Neural crest cell (in vitro differentiated cells): ENCODE results near the gene MIDN. TPM values are rescaled to one million over a fixed set of nuclear protein-coding genes. Genes with fewer than 3 reads are reported as not detected.

Source experiments
- DNase-seq: peaks from one replicate; pipeline ENCODE4 v3.0.0; 2021; ENCODE audit warnings: low read depth, mixed read lengths, low spot score
- H3K27ac Mint-ChIP-seq: one replicate; pipeline ENCODE4 v1.8.0; 2021; ENCODE audit warnings: mild to moderate bottlenecking, mixed read lengths; ENCODE audit not compliant: unreplicated experiment
- H3K27me3 Mint-ChIP-seq: 2 replicates; pipeline ENCODE4 v1.8.0; 2021; ENCODE audit warnings: low read depth, mild to moderate bottlenecking, mixed read lengths
- H3K36me3 Mint-ChIP-seq: 2 replicates; pipeline ENCODE4 v1.8.0; 2021; ENCODE audit warnings: low read depth, mild to moderate bottlenecking, mixed read lengths
- H3K4me1 Mint-ChIP-seq: 2 replicates; pipeline ENCODE4 v1.8.0; 2021; ENCODE audit warnings: mixed read lengths
- H3K4me3 Mint-ChIP-seq: one replicate; pipeline ENCODE4 v1.8.0; 2021; ENCODE audit warnings: mild to moderate bottlenecking, mixed read lengths
- H3K9me3 Mint-ChIP-seq: 2 replicates; pipeline ENCODE4 v1.8.0; 2021; ENCODE audit warnings: mixed read lengths
- total RNA-seq: library from RNA; stranded (reverse); gene quantifications from 2 replicates; pipeline ENCODE4 v1.2.1, GENCODE V29; 2021
- TF ChIP-seq, protein P1 (sequence below): fragments of 200-600 bp; sonication (generic); conservative IDR thresholded peaks from 2 replicates; pipeline ENCODE4 v1.5.0; 2021; ENCODE audit warnings: antibody characterized with exemption, mild to moderate bottlenecking

The MIDN gene
- total RNA-seq, 1 donor from 2014 or later, result 187 TPM

DNA sequence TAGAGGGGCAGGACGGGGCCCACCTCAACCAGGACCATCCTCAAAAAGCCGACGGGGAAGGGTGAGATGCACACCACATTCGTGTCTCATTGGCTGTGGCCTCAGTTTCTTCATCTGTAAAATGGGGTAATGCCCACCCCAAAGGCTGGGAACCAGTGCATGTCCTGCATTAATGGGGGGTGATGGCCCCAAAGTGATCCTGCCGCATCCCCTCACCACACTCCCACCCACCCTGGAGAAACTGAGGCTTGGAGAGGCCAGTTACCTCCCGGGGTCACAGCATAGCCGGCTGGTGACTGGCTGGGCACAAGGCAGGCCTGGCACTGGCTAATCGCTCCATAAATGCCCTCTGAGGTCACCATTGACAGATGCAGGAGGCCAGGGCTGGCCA, 640 bp upstream of the MIDN start:
- H3K36me3 Mint-ChIP-seq, result peaks cover 7% of the 10 kb centered on the region
- H3K27ac Mint-ChIP-seq, result no peak overlapping the region
- no peak for DNase-seq
- H3K4me3 Mint-ChIP-seq, result no peak overlapping the region
- no peaks in the 10 kb centered on the region for H3K9me3 Mint-ChIP-seq
- TF ChIP-seq, protein P1, sequence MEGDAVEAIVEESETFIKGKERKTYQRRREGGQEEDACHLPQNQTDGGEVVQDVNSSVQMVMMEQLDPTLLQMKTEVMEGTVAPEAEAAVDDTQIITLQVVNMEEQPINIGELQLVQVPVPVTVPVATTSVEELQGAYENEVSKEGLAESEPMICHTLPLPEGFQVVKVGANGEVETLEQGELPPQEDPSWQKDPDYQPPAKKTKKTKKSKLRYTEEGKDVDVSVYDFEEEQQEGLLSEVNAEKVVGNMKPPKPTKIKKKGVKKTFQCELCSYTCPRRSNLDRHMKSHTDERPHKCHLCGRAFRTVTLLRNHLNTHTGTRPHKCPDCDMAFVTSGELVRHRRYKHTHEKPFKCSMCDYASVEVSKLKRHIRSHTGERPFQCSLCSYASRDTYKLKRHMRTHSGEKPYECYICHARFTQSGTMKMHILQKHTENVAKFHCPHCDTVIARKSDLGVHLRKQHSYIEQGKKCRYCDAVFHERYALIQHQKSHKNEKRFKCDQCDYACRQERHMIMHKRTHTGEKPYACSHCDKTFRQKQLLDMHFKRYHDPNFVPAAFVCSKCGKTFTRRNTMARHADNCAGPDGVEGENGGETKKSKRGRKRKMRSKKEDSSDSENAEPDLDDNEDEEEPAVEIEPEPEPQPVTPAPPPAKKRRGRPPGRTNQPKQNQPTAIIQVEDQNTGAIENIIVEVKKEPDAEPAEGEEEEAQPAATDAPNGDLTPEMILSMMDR, result no peak
- peaks cover 8% of the 10 kb centered on the region for H3K27me3 Mint-ChIP-seq
- H3K4me1 Mint-ChIP-seq, result peaks cover 4% of the 10 kb centered on the region

DNA sequence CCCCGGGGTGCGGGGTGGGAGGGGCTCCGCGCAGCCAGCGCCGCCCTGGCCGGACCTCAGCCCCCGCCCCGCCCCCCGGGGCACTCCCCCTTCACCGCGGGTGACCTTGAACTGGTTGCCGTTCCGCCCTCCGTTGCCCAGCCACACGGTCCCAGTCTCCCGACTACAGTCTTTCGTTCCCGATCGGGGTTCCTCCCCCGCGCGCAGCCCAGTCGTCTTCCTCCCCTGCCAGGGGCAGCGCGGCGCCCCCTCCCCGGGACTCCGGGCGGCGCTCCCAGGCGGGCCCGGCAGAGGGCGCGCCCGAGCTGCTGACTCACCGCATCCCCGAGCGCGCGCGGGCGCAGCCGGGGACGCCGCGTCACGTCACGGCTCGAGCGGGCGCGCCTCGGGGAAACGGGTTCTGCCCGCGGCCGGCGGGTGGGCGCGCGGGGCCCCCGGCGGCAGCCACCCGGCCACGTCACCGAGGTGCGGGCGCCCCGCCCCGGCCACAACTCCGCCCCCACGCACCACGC, 459 bp downstream of the MIDN start:
- peak overlapping the region; percentile 83 for H3K4me3 Mint-ChIP-seq
- H3K27me3 Mint-ChIP-seq, result peaks cover 8% of the 10 kb centered on the region
- H3K36me3 Mint-ChIP-seq, result peaks cover 7% of the 10 kb centered on the region
- H3K9me3 Mint-ChIP-seq, result no peaks in the 10 kb centered on the region
- TF ChIP-seq, protein P1, result peak; percentile 86
- peaks cover 4% of the 10 kb centered on the region for H3K4me1 Mint-ChIP-seq
- H3K27ac Mint-ChIP-seq, result peak overlapping the region; percentile 94
- DNase-seq, result peak; percentile 83

DNA sequence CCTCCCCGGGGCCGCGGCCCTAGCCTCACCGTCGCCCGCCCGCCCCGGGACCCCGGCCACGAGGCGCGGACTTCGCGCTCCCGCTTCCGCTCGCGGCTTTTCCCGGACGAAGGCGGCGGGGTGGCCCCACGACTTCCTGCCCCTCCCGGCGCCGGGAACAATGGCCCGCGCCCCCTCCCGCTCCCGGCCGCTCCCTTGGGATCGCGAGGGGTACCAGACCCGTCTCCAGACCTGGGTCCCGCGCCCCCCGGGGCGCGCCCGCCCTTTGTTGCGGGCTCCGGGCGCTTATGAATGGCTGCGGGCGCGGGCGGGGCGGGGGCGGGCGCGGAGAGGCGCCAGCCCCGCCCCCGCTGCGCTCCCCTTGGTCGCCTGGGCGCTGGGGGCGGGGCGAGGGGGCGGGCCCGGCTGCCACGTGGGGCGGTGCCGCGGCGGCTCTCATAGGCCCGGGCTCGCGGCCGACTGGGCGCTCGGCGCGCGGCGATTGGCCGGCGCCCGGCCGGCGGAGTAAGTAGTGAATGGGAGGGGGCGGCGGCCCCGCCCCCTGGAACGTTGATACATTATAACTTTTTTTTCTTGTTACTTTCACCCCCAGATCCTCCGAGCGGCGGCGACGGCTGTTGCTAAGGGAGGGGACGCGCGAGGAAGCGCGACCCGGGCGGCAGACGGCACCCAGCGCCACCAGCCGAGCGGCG, 1.1 kb downstream of the MIDN start:
- peak; percentile 80 for DNase-seq
- Mint-ChIP-seq H3K36me3 (peaks cover 7% of the 10 kb centered on the region), H3K4me3 (peak overlapping the region; percentile 95), H3K4me1 (peaks cover 3% of the 10 kb centered on the region), H3K9me3 (no peaks in the 10 kb centered on the region), H3K27ac (peak overlapping the region; percentile 81), H3K27me3 (peaks cover 8% of the 10 kb centered on the region)
- TF ChIP-seq, protein P1, result no peak

DNA sequence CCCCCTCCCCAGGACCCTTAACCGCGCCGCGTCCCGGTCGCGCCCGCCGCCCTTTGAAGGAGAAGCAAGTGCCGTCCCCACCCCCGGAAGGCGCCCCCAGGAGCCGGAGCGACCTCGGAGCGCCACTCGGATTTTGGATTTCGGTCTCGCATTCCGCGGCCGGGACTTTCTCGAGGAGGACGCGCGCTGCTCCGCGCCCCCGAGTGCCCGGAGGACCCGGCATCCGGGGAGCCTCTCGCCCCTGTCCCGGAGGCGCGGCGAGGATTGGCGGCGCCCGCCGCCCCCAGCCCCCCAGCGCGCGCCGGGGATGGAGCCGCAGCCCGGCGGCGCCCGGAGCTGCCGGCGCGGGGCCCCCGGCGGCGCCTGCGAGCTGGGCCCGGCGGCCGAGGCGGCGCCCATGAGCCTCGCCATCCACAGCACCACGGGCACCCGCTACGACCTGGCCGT, 1.6 kb downstream of the MIDN start:
- H3K4me1 Mint-ChIP-seq, result no peaks in the 10 kb centered on the region
- peaks cover 6% of the 10 kb centered on the region for H3K27me3 Mint-ChIP-seq
- TF ChIP-seq, protein P1, result no peak
- H3K27ac Mint-ChIP-seq, result no peak overlapping the region
- no peaks in the 10 kb centered on the region for H3K9me3 Mint-ChIP-seq
- H3K36me3 Mint-ChIP-seq, result peaks cover 12% of the 10 kb centered on the region
- peak overlapping the region; percentile 95 for H3K4me3 Mint-ChIP-seq
- no peak for DNase-seq

DNA sequence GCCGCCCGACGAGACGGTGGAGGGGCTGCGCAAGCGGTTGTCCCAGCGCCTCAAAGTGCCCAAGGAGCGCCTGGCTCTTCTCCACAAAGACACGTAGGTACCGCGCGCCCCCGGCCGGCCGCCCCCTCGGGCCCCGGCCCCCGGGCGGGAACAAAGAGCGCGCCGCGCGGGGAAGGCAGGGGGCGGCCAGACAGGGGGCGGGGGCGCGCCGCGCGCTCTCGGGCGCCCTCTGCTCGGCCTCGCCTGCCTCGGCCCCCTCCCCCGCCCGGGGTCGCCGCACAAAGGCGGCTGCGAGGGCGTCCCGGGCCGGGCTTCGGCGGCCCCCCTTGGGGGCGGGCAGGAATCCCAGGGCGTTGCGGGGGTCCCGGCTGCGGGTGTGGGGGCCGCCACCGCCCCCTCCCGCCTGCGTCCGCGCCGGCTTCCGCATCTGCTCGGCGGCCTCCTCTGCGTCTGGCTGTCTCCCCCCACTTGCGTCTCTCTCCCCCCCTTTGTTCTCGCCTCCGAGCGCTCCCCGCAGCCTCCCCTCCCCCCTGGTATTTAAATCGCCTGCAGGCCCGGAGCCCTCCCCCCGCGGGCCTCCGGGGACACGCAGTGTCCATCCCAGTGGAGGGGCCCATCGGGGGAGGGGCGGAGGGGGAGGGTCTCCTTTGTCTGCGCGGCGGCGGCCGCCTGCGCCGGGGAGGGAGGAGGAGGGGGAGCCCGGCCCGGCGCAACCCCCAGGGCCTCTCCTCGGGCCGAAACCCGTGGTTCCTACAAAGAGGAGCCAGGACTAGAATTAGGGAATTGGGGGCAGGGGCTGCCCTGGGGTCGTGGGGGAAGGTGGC, 2.3 kb downstream of the MIDN start:
- DNase-seq, result peak; percentile 83
- Mint-ChIP-seq H3K36me3 (peaks cover 12% of the 10 kb centered on the region), H3K4me3 (peak overlapping the region; percentile 93), H3K9me3 (no peaks in the 10 kb centered on the region), H3K4me1 (no peaks in the 10 kb centered on the region), H3K27ac (peak overlapping the region; percentile 98), H3K27me3 (peaks cover 6% of the 10 kb centered on the region)
- TF ChIP-seq, protein P1, result no peak
